Stimulated activated CD4-positive, alpha-beta T cell treated with anti-CD3 and anti-CD28 coated beads, Interleukin-1b, Interleukin-23, amount 100 ng/mL, for 48 hours (primary cell): ENCODE data around the gene PYCR2.
"Not testable (repeated sequence)": the region's sequence is repeated elsewhere in the genome, so short reads cannot be mapped to it uniquely, and the experiment has no call there.

Experiments
- DNase-seq: peaks from one replicate; pipeline ENCODE4 v3.0.0-alpha.2; 2020

Gene PYCR2

GRCh38 chr1:225888898-225889601, 35.0 kb downstream of the PYCR2 start, which contains the start of gene LEFTY1:
TSS of gene LEFTY1 (minus strand) at chr1:225889146. CDS start at chr1:225889066, 80 bp downstream.
- no peak for DNase-seq

GRCh38 chr1:225888289-225888897, 35.7 kb downstream of the PYCR2 start:
- no peak for DNase-seq

- not testable (repeated sequence) for DNase-seq
Measured at GRCh38 chr1:225887554-225888288, 36.3 kb downstream of the PYCR2 start.

- DNase-seq, result no peak
Measured at GRCh38 chr1:225887030-225887314, 37.1 kb downstream of the PYCR2 start.

GRCh38 chr1:225886159-225887029, 37.7 kb downstream of the PYCR2 start:
- DNase-seq, result no peak

GRCh38 chr1:225885336-225885735, 38.7 kb downstream of the PYCR2 start:
- DNase-seq, result no peak

GRCh38 chr1:225883616-225884265, 40.3 kb downstream of the PYCR2 start:
- DNase-seq, result no peak

GRCh38 chr1:225882694-225883615, 41.1 kb downstream of the PYCR2 start:
- DNase-seq, result peak; percentile 35

GRCh38 chr1:225881959-225882693, 41.9 kb downstream of the PYCR2 start, which contains the start of gene TMEM63A:
TSS of gene TMEM63A (minus strand) at chr1:225882380. CDS start at chr1:225877580, 4,800 bp downstream.
- peak; percentile 83 for DNase-seq

GRCh38 chr1:225881081-225881958, 42.7 kb downstream of the PYCR2 start:
- peak; percentile 48 for DNase-seq

- no peak for DNase-seq
Measured at GRCh38 chr1:225880636-225881035, 43.4 kb downstream of the PYCR2 start.

GRCh38 chr1:225880222-225880588, 43.8 kb downstream of the PYCR2 start:
- DNase-seq, result no peak

- DNase-seq, result no peak
Measured at GRCh38 chr1:225879521-225880221, 44.4 kb downstream of the PYCR2 start.

GRCh38 chr1:225878282-225878681, 45.8 kb downstream of the PYCR2 start:
- DNase-seq, result no peak

GRCh38 chr1:225877580-225877979, 46.5 kb downstream of the PYCR2 start:
- DNase-seq, result no peak

- no peak for DNase-seq
Measured at GRCh38 chr1:225876900-225877510, 47.0 kb downstream of the PYCR2 start.

- no peak for DNase-seq
Measured at GRCh38 chr1:225875044-225875815, 48.8 kb downstream of the PYCR2 start.

- DNase-seq, result no peak
Measured at GRCh38 chr1:225874431-225874830, 49.6 kb downstream of the PYCR2 start.
